Measurements from ENCODE around the gene PRKAG2. TPM values are rescaled to one million over a fixed set of nuclear protein-coding genes. Genes with fewer than 3 reads are reported as not detected.

PRKAG2 gene
- total and polyA plus RNA-seq, 2 of the 8 experiments (the other 6 are each of a cell fraction or from before 2014, with no cell fraction given): 7.5 to 18.1 TPM

GRCh38 chr7:151745706-151746105 is 131.2 kb downstream of the PRKAG2 start:
- H3K23ac ChIP-seq (ENCODE audit: insufficient read length): no peak overlapping the region
- H3K18ac ChIP-seq (ENCODE audit: extremely low read depth, low read length): no peak overlapping the region
- no peaks in the 10 kb centered on the region for H3K23me2 ChIP-seq (ENCODE audit: low read depth, low read length)
- no peak overlapping the region for H2AFZ ChIP-seq (ENCODE audit: low read length)
- no peaks in the 10 kb centered on the region for H3K27me3 ChIP-seq (replicated peaks in 1 of 4; ENCODE audit: control insufficient read depth in 3 of 4, extremely low read depth in 1 of 4, insufficient read depth in 3 of 4, low read length in 3 of 4)
- H3K4me1 ChIP-seq (replicated peaks in 1 of 4; ENCODE audit: control insufficient read depth in 3 of 4, insufficient read depth in 4 of 4, low read length in 3 of 4): peaks cover 0 to 13% (median 6%) of the 10 kb centered on the region in 4 experiments; a peak in 5 of 7 replicates
- no peak overlapping the region for H4K5ac ChIP-seq (ENCODE audit: insufficient read length, low read depth, low read length)
- H4K91ac ChIP-seq (replicated peaks; ENCODE audit: insufficient read length, low read length): no peak overlapping the region
- H3K36me3 ChIP-seq (ENCODE audit: control insufficient read depth in 2 of 4, insufficient read depth in 4 of 4, low read length in 3 of 4): no peaks in the 10 kb centered on the region
- TF ChIP-seq SIX5 (IDR thresholded peaks at IDR 0.05; ENCODE audit: low read depth, low read length): no peak
- TF ChIP-seq ASH2L (IDR thresholded peaks at IDR 0.05; ENCODE audit: low read length): no peak
- no peak for TF ChIP-seq MAFK (IDR thresholded peaks at IDR 0.05; ENCODE audit: low read depth, low read length)
- no peak for TF ChIP-seq CHD1 (IDR thresholded peaks at IDR 0.05; ENCODE audit: low read depth, low read length)
- no peak for TF ChIP-seq SP2 (IDR thresholded peaks at IDR 0.05; ENCODE audit: low read length)
- TF ChIP-seq ATF3 (IDR thresholded peaks at IDR 0.05; ENCODE audit: insufficient read depth, low read depth, low read length): no peak
- TF ChIP-seq MAX (IDR thresholded peaks at IDR 0.05): no peak
- TF ChIP-seq TAF1 (IDR thresholded peaks at IDR 0.05; ENCODE audit: low read depth, low read length): no peak
- H3K4me2 ChIP-seq (ENCODE audit: insufficient read depth in 1 of 2, low read depth in 2 of 2, low read length in 2 of 2): no peak overlapping the region
- H2AK5ac ChIP-seq (ENCODE audit: low read depth, low read length): no peak overlapping the region
- no peaks in the 10 kb centered on the region for H3K79me2 ChIP-seq (ENCODE audit: control insufficient read depth in 1 of 2, insufficient read depth in 2 of 2, low read length in 2 of 2)
- CTCF ChIA-PET (ENCODE audit: partially characterized antibody): interaction anchor here (0.6 to 3.4 kb wide), 9 partner anchors 9 to 269 kb away, joined by 3 to 17 read pairs (median 4); no protein-coding TSS in a partner anchor
- no peak overlapping the region for H4K8ac ChIP-seq (ENCODE audit: extremely low read depth, insufficient read depth, low read length)
- H4K20me1 ChIP-seq (replicated peaks in 1 of 2; ENCODE audit: control insufficient read depth in 1 of 2, insufficient read depth in 2 of 2, low read length in 2 of 2): no peaks in the 10 kb centered on the region
- no peak overlapping the region for H3K14ac ChIP-seq (ENCODE audit: insufficient read length)
- no peak for DNase-seq (ENCODE audit: low read depth in 1 of 2, low spot score in 2 of 2)
- H3K27ac ChIP-seq (ENCODE audit: low read depth, low read length): no peak overlapping the region
- no peak overlapping the region for H2BK120ac ChIP-seq (replicated peaks; ENCODE audit: low read depth, low read length)
- H2BK20ac ChIP-seq (ENCODE audit: low read length): no peak overlapping the region
- H2BK15ac ChIP-seq (ENCODE audit: low read length): no peak overlapping the region
- WGBS, 2 experiments (ENCODE audit: extremely low coverage in 1 of 2, insufficient coverage in 1 of 2, insufficient read length in 1 of 2, insufficient replicate concordance in 2 of 2, low coverage in 1 of 2, low lambda C conversion rate in 2 of 2, missing lambda C conversion rate in 1 of 2): 84% methylated on average over 11 of the region's 11 CpGs; no CpG with 5 or more reads in 1 of the 2 experiments
- H3K4ac ChIP-seq (replicated peaks; ENCODE audit: insufficient read length, low read depth, low read length): no peak overlapping the region
- no peak overlapping the region for H3K9ac ChIP-seq (replicated peaks in 1 of 4; ENCODE audit: extremely low read depth in 1 of 4, low read depth in 3 of 4, low read length in 3 of 4)
- H3K9me3 ChIP-seq (ENCODE audit: insufficient read depth in 2 of 2, low read depth in 1 of 2, low read length in 1 of 2): no peaks in the 10 kb centered on the region
- no peaks in the 10 kb centered on the region for H3K79me1 ChIP-seq (ENCODE audit: low read depth, low read length)
- no peak overlapping the region for H2BK12ac ChIP-seq (ENCODE audit: low read depth, low read length)
- no peak overlapping the region for H2BK5ac ChIP-seq (ENCODE audit: low read depth, low read length)
- FAIRE-seq: no peak
- POLR2A ChIA-PET (ENCODE audit: partially characterized antibody): interaction anchor here (1.1 to 1.5 kb wide), 2 partner anchors 12 to 103 kb away, joined by 3 read pairs; no protein-coding TSS in a partner anchor
- H3K56ac ChIP-seq (replicated peaks; ENCODE audit: insufficient read length, low read depth, low read length): no peak overlapping the region
- H3K4me3 ChIP-seq (ENCODE audit: extremely low read depth in 1 of 4, insufficient read depth in 2 of 4, low read depth in 3 of 4, low read length in 4 of 4): no peak overlapping the region

Data from H1 (cell line).